ENCODE results near the gene ADAM10. TPM values are rescaled to one million over a fixed set of nuclear protein-coding genes. Genes with fewer than 3 reads are reported as not detected.

The ADAM10 gene
- polyA plus RNA-seq, 1 donor (not counting 4 experiments of a cell fraction or from before 2014, with no cell fraction given): 198 TPM

- Histone ChIP-seq H3K9ac (ENCODE audit: control insufficient read depth, extremely low read depth, insufficient read depth, low read length) (no peak overlapping the region), H3K36me3 (ENCODE audit: control insufficient read depth in 2 of 2, extremely low read depth in 1 of 2, insufficient read depth in 2 of 2, low read length in 2 of 2) (peaks cover 3 to 7% of the 10 kb centered on the region in 2 experiments), H3K79me2 (ENCODE audit: control insufficient read depth, insufficient read depth, low read length) (no peaks in the 10 kb centered on the region), H3K27ac (ENCODE audit: control insufficient read depth, insufficient read depth, low read length) (no peak overlapping the region), H3K9me3 (ENCODE audit: control insufficient read depth, low read depth, low read length) (no peaks in the 10 kb centered on the region), H4K20me1 (ENCODE audit: control insufficient read depth, extremely low read depth, insufficient read depth, low read length) (no peaks in the 10 kb centered on the region), H2AFZ (ENCODE audit: control insufficient read depth, low read length) (no peak overlapping the region), H3K4me3 (ENCODE audit: control insufficient read depth in 2 of 3, extremely low read depth in 1 of 3, insufficient read depth in 2 of 3, low read depth in 1 of 3, low read length in 3 of 3) (no peak overlapping the region), H3K9me1 (ENCODE audit: control insufficient read depth, extremely low read depth, insufficient read depth, low read length) (no peaks in the 10 kb centered on the region), H3K4me2 (ENCODE audit: control insufficient read depth, extremely low read depth, insufficient read depth, low read depth, low read length) (no peak overlapping the region), H3K4me1 (ENCODE audit: control insufficient read depth, extremely low read depth, insufficient read depth, low read length) (no peaks in the 10 kb centered on the region), H3K27me3 (ENCODE audit: control insufficient read depth, extremely low read depth, insufficient read depth, low read length) (no peaks in the 10 kb centered on the region)
- no peak for DNase-seq (ENCODE audit: low read depth, low spot score)
- dilution Hi-C loops (cut with MboI; ENCODE audit: extremely low pct_ligation_motif_present, low sequenced_read_pairs): no loop called here
- no peak for TF ChIP-seq EZH2 (IDR thresholded peaks at IDR 0.05; ENCODE audit: low read length)
- no peak for TF ChIP-seq CTCF (optimal IDR thresholded peaks at IDR 0.05 in 1 of 3, IDR thresholded peaks at IDR 0.05 in 1 of 3, conservative IDR thresholded peaks at IDR 0.05 in 1 of 3; ENCODE audit: extremely low read depth in 1 of 3, insufficient read depth in 2 of 3, low read length in 3 of 3)
- FAIRE-seq: no peak
Measured at GRCh38 chr15:58598829-58599210, 150.7 kb downstream of the ADAM10 start.

- Histone ChIP-seq H3K27me3 (ENCODE audit: control insufficient read depth, extremely low read depth, insufficient read depth, low read length) (no peaks in the 10 kb centered on the region), H3K9me3 (ENCODE audit: control insufficient read depth, low read depth, low read length) (no peaks in the 10 kb centered on the region), H4K20me1 (ENCODE audit: control insufficient read depth, extremely low read depth, insufficient read depth, low read length) (no peaks in the 10 kb centered on the region), H3K4me1 (ENCODE audit: control insufficient read depth, extremely low read depth, insufficient read depth, low read length) (no peaks in the 10 kb centered on the region), H3K4me2 (ENCODE audit: control insufficient read depth, extremely low read depth, insufficient read depth, low read depth, low read length) (no peak overlapping the region), H3K4me3 (ENCODE audit: control insufficient read depth in 2 of 3, extremely low read depth in 1 of 3, insufficient read depth in 2 of 3, low read depth in 1 of 3, low read length in 3 of 3) (no peak overlapping the region), H3K9me1 (ENCODE audit: control insufficient read depth, extremely low read depth, insufficient read depth, low read length) (no peaks in the 10 kb centered on the region), H3K36me3 (ENCODE audit: control insufficient read depth in 2 of 2, extremely low read depth in 1 of 2, insufficient read depth in 2 of 2, low read length in 2 of 2) (peaks cover 3 to 5% of the 10 kb centered on the region in 2 experiments), H3K9ac (ENCODE audit: control insufficient read depth, extremely low read depth, insufficient read depth, low read length) (no peak overlapping the region), H3K79me2 (ENCODE audit: control insufficient read depth, insufficient read depth, low read length) (no peaks in the 10 kb centered on the region), H3K27ac (ENCODE audit: control insufficient read depth, insufficient read depth, low read length) (no peak overlapping the region), H2AFZ (ENCODE audit: control insufficient read depth, low read length) (no peak overlapping the region)
- FAIRE-seq (no peak), DNase-seq (ENCODE audit: low read depth, low spot score) (no peak)
- dilution Hi-C loops (cut with MboI; ENCODE audit: extremely low pct_ligation_motif_present, low sequenced_read_pairs): no loop called here
- TF ChIP-seq EZH2 (IDR thresholded peaks at IDR 0.05; ENCODE audit: low read length) (no peak), CTCF (optimal IDR thresholded peaks at IDR 0.05 in 1 of 3, IDR thresholded peaks at IDR 0.05 in 1 of 3, conservative IDR thresholded peaks at IDR 0.05 in 1 of 3; ENCODE audit: extremely low read depth in 1 of 3, insufficient read depth in 2 of 3, low read length in 3 of 3) (no peak)
Measured at GRCh38 chr15:58597943-58598828, 151.3 kb downstream of the ADAM10 start.
